Measurements from ENCODE around the gene SYT13. TPM values are rescaled to one million over a fixed set of nuclear protein-coding genes. Genes with fewer than 3 reads are reported as not detected.
A peak's percentile ranks its signal among the peaks of the same experiment; 100 is the strongest.

The SYT13 gene
- total RNA-seq, 1 experiment from 2014 or later = 4.3 TPM

DNA sequence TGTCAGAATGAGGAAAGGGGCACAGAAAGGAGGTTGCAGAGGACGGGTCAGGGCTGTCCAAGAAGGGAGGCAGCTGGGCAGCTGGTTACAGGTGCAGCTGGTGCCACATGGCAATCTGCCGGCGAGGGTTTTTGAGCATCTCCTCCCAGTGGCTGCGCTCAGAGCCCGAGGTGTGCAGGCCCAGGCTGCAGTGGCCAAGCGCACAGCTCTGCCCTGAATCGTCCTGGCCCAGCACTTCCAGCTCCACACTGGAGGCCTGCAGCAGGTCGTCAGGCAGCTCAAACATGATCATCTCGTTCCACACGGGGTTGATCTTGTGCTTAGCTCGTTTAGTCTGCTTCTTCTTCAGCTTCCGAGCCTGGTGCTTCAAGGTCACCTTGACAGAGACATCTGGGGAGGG, 42.2 kb downstream of the SYT13 start:
- Histone ChIP-seq H2AFZ (ENCODE audit: low read length) (no peak overlapping the region), H4K20me1 (ENCODE audit: control insufficient read depth, insufficient read depth, insufficient read length) (no peaks in the 10 kb centered on the region), H3K4me2 (ENCODE audit: insufficient read depth, insufficient read length, low read length) (no peak overlapping the region), H4K8ac (replicated peaks; ENCODE audit: insufficient read length, low read depth, low read length) (no peak overlapping the region), H2AK5ac (ENCODE audit: insufficient read length, low read length) (no peak overlapping the region), H3K27me3 (ENCODE audit: insufficient read depth, low read length) (no peaks in the 10 kb centered on the region), H2BK12ac (ENCODE audit: insufficient read length, low read depth, low read length) (no peak overlapping the region), H3K79me2 (ENCODE audit: insufficient read depth, low read length) (no peaks in the 10 kb centered on the region), H4K5ac (ENCODE audit: insufficient read length, low read depth, low read length) (peak overlapping the region; percentile 27), H3T11ph (ENCODE audit: low read length) (no peak overlapping the region), H2BK15ac (ENCODE audit: low read depth, low read length) (no peak overlapping the region), H3K23me2 (ENCODE audit: insufficient read length, low read depth, low read length, poor library complexity, severe bottlenecking) (no peaks in the 10 kb centered on the region), H3K18ac (ENCODE audit: insufficient read length, low read depth, low read length) (no peak overlapping the region), H3K23ac (ENCODE audit: insufficient read length, low read depth, low read length) (no peak overlapping the region), H3K9ac (ENCODE audit: extremely low read depth, insufficient read length, low read length) (no peak overlapping the region), H3K14ac (ENCODE audit: insufficient read depth, low read length) (no peak overlapping the region), H2BK120ac (ENCODE audit: low read depth, low read length, poor library complexity, severe bottlenecking) (no peak overlapping the region), H3K9me3 (ENCODE audit: control insufficient read depth, low read depth, low read length) (no peaks in the 10 kb centered on the region), H3K56ac (ENCODE audit: insufficient read length, low read depth, low read length) (no peak overlapping the region), H2BK20ac (ENCODE audit: low read depth, low read length, poor library complexity, severe bottlenecking) (no peak overlapping the region), H4K91ac (ENCODE audit: insufficient read length, low read depth, low read length) (no peak overlapping the region), H2BK5ac (ENCODE audit: insufficient read length, low read length) (no peak overlapping the region), H3K4me1 (ENCODE audit: insufficient read depth, low read length) (no peaks in the 10 kb centered on the region), H3K4ac (ENCODE audit: low read depth, low read length) (no peak overlapping the region), H3K79me1 (ENCODE audit: insufficient read depth, low read depth, low read length, poor library complexity, severe bottlenecking) (no peaks in the 10 kb centered on the region), H3K27ac (ENCODE audit: insufficient read length, low read depth, low read length) (no peak overlapping the region)
- Mint-ChIP-seq H3K27me3 (ENCODE audit: low read depth) (no peaks in the 10 kb centered on the region; the same call in 1 of the 2 replicates), H3K27ac (peak overlapping the region in 1 of 3 experiments; percentile 70; a peak in 1 of 7 replicates), H3K4me1 (no peaks in the 10 kb centered on the region; a peak in 1 of 4 replicates), H3K36me3 (ENCODE audit: insufficient read depth in 1 of 3, low read depth in 3 of 3) (peaks cover 0 to 3% (median 0%) of the 10 kb centered on the region in 3 experiments; a peak in 2 of 7 replicates), H3K4me3 (no peak overlapping the region), H3K9me3 (peaks cover 0 to 6% of the 10 kb centered on the region in 2 experiments; a peak in 1 of 5 replicates)
- WGBS (ENCODE audit: extremely low coverage, insufficient read length, low lambda C conversion rate) = no CpG with 5 or more reads among the region's 12 CpGs
- no peak for DNase-seq
- TF ChIP-seq, protein P1, sequence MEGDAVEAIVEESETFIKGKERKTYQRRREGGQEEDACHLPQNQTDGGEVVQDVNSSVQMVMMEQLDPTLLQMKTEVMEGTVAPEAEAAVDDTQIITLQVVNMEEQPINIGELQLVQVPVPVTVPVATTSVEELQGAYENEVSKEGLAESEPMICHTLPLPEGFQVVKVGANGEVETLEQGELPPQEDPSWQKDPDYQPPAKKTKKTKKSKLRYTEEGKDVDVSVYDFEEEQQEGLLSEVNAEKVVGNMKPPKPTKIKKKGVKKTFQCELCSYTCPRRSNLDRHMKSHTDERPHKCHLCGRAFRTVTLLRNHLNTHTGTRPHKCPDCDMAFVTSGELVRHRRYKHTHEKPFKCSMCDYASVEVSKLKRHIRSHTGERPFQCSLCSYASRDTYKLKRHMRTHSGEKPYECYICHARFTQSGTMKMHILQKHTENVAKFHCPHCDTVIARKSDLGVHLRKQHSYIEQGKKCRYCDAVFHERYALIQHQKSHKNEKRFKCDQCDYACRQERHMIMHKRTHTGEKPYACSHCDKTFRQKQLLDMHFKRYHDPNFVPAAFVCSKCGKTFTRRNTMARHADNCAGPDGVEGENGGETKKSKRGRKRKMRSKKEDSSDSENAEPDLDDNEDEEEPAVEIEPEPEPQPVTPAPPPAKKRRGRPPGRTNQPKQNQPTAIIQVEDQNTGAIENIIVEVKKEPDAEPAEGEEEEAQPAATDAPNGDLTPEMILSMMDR (conservative IDR thresholded peaks at IDR 0.05) = no peak
